Neural progenitor cell (in vitro differentiated cells): ENCODE data around the gene LYVE1.

Experiments used
- CTCF ChIP-seq: fragments of 200-600 bp; sonication (generic); IDR thresholded peaks from 2 replicates; pipeline ENCODE4 v1.5.1; 2017; ENCODE audit warnings: antibody characterized with exemption, mild to moderate bottlenecking
- EZH2phosphoT487 ChIP-seq: fragments of 200-600 bp; sonication (generic); IDR thresholded peaks from 2 replicates; pipeline ENCODE4 v1.6.1; 2017; ENCODE audit warnings: antibody characterized with exemption

GRCh38 chr11:10537600-10537999 is 30.9 kb downstream of the LYVE1 start:
- TF ChIP-seq CTCF (no peak), EZH2phosphoT487 (no peak)
